NCI-H2107 (cell line): ENCODE measurements around the gene GCFC2.
A peak's percentile ranks its signal among the peaks of the same experiment; 100 is the strongest.
"Not testable (repeated sequence)": the region's sequence is repeated elsewhere in the genome, so short reads cannot be mapped to it uniquely, and the experiment has no call there.

ENCODE experiments used
- DNase-seq: peaks from one replicate; lab custom pipeline; 2025; lab: John Stamatoyannopoulos, UW

The GCFC2 gene

GRCh38 chr2:75710577-75711253 is at the start of gene GCFC2:
GCFC2 (minus strand) TSS chr2:75710915; CDS start chr2:75710855, 60 bp downstream.
- DNase-seq, result peak; percentile 46

- DNase-seq, result no peak
Measured at GRCh38 chr2:75752828-75753227, 42.1 kb upstream of the GCFC2 start.

- DNase-seq, result no peak
Measured at GRCh38 chr2:75751824-75752468, 41.2 kb upstream of the GCFC2 start.

GRCh38 chr2:75751360-75751759 is 40.6 kb upstream of the GCFC2 start:
- no peak for DNase-seq

DNA sequence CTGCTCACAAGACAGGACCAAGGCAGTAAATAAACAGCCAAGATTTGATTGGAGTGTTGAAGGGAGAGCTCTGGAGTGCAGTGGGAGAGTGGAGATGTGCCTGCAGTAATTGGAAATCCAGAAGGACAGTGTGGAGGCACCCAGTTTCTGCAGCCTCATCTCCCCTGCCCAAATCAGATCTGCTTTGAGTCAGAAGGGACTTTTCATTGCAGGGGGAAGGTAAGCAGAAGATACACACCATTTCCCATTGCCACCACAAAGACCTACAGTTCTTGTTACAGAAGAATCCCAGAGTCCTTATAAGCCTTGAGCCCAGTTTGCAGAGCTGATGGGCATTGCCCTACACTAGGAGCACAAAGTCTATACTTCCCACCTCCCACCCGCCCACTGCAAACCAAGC is 27.2 kb upstream of the GCFC2 start:
- DNase-seq, result no peak

DNA sequence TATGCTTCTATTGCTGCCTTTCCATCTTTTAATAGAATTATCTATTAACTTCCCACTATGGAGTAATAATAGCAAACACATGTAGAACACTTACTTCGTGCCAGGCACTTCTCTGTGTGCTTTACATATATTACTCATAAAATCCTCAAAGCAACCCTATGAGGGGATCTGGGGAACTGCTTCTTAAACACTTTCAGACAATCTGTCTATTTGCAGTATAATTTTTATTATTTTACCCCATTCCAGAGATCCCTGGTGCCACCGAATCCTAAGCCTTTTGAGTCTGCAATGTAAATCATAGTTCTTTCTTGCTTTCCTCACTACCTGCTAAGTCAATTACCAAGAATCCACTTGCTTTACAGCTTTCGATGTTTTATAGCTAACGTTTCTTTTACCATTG is 25.6 kb upstream of the GCFC2 start:
- DNase-seq, result no peak

GRCh38 chr2:75729861-75730260 is 19.1 kb upstream of the GCFC2 start:
- no peak for DNase-seq

DNA sequence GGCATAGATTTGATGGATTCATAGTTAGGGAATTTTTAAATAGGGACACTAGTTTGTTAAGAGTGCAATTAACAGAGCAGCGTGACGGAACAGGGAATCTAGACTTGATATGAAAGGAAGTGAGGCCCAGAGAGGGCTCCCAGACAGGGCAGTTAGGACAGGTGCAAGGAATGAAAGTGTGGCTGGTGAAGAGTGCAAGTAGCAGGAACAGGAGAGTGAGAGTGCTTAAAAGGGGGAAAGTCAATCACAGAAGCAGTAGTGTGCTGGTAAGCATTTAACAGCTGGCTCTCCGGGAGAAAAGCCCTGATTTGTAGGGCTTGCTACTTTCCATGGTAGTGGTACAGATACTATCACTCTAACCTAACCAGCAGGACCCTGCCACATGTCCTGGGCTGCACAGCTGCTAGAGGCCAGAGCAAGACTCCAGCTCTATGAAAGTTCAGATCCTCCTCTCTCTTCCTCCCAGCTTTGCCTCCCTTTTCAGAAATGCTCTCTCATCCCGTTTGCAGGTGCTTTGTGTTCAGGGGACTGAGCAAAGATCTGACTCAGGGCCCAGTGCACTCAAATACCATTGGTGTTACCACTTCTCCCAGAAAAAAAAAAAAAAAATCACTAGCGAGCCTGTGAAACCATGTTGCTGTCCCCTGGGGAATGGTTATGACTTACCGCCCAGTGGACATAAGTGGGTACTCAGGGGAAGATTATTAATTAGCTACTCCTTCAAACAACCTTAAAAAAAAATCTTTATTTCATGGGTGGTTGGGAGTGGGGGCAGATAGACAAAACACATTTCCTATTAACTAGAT is 18.1 kb upstream of the GCFC2 start:
- no peak for DNase-seq

DNA sequence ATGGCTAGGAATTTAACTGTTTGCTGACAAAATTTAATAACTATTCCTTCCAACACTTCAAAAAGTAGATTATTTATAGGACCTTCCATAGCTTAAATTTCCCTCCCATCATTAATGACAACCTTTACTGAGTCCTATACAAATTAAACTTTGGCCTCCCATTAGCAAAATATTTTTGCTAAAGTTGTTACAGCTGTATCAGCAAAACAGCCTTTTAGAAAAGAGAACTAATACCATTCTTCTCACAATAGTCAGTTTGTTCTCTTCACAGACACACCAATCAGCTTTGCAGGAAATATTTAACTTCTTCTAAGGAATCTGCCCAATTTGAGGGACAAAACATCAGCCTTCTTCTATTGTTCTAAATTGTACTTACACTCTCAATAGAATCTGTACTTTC is 12.0 kb upstream of the GCFC2 start:
- DNase-seq, result no peak

DNA sequence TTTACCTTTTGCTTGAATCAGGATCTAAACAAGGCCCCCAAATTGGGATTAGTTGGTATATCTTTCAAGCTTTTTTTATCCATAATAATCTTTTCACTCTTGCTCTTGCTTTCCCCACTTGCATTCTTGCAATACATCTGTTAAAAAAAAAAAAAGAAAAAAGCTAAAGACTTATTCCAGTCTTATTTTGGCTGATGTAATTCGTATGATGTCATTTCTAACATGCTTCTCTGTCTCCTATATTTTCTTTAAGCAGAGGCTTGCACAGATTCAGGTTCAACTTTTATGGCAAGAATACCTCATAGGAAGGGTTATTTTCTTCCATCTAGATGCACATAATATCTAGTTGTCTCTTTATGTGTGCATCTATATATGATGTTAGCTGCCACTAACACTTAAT is 9.8 kb upstream of the GCFC2 start:
- DNase-seq, result no peak

DNA sequence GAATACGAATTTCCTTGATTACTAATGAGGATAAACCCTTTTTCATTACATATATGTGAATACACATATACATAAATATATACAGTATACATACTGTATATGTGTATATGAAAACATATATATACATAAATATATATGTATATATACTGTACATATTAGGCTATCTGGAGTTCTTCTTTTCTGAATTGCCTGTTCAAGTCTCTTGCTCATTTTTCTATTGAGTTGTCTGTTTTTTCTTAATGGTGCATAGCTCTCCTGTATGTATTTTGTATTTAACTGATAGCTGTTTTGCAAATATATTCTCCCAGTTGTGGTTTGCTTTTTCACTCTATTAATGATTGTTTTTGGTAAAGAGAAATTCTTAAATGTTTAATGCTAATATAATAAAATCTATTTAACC is 8.9 kb upstream of the GCFC2 start:
- no peak for DNase-seq

DNA sequence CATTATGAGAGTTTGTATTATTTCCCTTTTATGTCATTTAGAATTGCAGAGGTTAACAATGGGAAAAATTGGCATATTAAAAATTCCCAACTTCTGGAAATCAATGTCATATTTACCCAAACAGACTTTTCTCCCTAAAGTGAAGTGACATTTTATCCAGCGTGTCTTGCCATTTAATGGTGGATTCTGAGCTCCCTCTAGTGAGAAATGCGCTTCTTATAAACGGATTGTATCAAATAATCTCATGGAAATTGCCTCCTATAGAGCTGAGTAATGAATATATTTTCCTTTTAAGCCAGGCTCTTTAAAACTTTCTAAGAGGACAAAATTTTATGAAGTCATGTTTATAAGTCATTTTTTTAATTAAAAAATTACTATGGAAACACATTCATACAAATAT is 5.7 kb upstream of the GCFC2 start:
- no peak for DNase-seq

DNA sequence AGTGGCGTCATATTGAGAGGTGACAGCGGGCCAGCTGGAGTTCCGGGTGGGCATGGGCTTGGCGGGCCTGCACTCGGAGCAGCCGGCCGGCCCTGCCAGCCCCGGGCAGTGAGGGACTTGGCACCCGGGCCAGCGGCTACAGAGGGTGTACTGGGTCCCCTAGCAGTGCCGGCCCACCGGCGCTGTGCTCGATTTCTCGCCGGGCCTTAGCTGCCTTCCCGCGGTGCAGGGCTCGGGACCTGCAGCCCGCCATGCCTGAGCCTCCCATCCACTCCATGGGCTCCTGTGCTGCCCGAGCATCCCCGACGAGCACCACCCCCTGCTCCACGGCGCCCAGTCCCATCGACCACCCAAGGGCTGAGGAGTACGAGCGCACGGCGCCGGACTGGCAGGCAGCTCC is 875 bp upstream of the GCFC2 start:
- not testable (repeated sequence) for DNase-seq

DNA sequence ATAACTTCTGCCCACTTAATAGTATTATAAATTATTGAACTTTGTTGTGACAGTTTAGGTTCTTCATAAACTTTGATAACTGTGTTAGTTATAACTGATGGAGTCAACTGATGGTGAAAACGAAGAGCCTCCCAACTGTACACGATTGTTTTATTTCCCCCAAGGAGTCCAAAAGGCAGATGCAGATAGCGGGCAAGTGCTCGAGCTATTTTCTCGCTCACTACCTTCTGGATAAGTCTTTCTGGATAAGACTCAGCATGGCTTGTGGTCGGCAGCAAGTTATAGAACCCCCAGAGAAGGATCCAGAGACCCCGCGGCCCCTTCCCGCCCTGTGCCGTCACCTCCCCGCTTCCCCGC is 517 bp downstream of the GCFC2 start:
- no peak for DNase-seq

DNA sequence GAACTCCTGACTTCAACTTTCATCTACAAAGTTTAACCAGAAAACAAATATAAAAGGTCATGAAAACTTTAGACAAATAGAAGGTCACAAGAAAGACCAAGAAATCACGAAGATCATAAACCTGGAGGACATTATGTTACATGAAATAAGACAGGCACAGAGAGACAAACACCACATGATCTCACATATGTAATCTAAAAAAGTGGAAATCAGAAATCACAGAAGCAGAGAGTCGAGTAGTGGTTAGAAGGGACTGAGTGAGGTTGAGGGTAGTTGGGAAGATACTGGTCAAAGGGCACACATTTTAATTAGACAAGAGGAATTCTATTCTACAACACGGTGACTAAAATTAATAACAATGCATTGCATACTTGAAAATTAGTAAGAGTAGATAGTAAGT is 1.4 kb downstream of the GCFC2 start:
- no peak for DNase-seq

- no peak for DNase-seq
Measured at GRCh38 chr2:75707901-75708300, 2.8 kb downstream of the GCFC2 start.

DNA sequence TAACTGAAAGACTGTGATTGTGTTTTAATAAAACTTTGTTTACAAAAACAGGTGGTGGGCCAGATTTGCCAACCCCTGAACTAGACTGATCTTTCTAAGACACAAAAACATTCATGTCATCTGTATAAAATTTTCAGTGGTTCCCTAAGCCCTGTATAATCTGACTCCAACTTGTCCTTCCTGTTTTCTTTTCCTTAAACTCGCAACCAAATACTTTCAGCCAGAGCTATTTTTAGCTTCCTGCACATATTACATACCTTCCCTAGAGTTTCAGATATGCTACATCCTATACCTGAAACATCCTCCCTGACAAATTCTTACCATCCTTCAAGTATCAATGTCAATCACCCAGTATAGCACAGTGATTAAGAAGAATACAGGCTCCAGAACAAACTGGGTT is 4.8 kb downstream of the GCFC2 start:
- DNase-seq, result no peak

DNA sequence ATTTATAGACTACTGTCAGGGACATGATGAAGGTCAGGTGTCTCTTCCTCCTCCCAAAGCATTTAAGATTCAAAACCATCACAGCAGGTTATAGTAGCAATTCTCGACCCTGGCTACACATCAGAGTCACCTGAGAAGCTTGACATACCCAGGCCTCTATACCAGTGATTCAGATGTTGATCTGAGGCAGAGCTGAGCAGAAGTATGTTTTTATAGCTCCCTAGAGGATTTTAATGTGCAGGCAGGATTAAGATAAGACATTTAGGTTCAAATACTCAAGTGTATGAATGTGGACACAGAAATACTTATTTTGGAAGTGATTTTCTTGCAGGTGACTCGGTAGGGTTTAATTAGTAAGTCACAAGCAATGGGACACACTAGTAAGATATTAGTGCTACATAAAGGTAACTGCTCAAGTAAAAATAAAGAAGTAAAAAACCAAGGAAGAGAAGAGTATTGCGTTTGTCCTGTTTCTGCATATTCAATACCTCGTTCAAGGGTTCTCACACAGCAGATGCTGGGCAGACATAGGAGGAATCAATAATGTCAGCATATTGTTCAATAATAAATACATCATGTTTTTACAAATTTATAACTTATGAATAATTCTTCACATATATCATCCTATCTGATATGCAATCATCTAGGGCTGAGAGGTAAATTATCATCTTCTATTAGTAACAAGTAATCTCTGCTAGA is 7.0 kb downstream of the GCFC2 start:
- no peak for DNase-seq

- no peak for DNase-seq
Measured at GRCh38 chr2:75702593-75702992, 8.1 kb downstream of the GCFC2 start.

DNA sequence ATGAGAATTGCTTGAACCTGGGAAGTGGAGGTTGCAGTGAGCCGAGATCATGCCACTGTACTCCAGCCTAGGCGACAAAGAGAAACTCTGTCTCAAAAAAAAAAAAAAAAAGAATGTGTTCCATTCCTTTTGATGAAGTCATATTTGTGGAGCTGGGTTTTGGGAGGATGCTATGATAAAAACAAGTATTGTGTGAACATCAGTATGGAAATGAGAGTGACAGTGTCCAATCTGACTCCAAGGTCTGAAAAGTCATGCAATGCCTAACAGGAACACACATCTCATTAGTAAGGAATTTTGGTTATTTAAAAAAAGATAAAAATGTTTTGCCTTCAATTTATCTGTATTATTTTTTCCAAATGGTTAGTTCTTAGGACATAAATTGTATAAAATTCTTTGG is 11.8 kb downstream of the GCFC2 start:
- no peak for DNase-seq

- DNase-seq, result no peak
Measured at GRCh38 chr2:75688196-75688595, 22.5 kb downstream of the GCFC2 start.

DNA sequence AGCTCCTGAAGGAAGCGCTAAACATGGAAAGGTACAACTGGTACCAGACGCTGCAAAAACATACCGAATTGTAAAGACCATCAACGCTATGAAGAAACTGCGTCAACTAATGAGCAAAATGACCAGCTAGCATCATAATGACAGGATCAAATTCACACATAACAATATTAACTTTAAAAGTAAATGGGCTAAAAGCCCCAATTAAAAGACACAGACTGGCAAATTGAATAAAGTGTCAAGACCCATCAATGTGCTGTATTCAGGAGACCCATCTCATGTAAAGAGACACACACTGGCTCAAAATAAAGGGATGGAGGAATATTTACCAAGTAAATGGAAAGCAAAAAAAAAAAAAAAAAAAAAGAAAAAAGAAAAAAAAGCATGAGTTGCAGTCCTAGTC is 27.3 kb downstream of the GCFC2 start:
- not testable (repeated sequence) for DNase-seq

- DNase-seq, result no peak
Measured at GRCh38 chr2:75680402-75680801, 30.3 kb downstream of the GCFC2 start.
